ENCODE data around the gene CCDC12. TPM values are rescaled to one million over a fixed set of nuclear protein-coding genes. Genes with fewer than 3 reads are reported as not detected.

Gene CCDC12
- total RNA-seq, 1 experiment from 2014 or later: 46.5 TPM

- H3K27ac ChIP-seq (ENCODE audit: low read depth, low read length): no peak overlapping the region
- ATAC-seq (peak; percentile 29), DNase-seq (ENCODE audit: low read depth, low spot score) (no peak)
- intact Hi-C loops (cut with micrococcal nuclease): no loop called here
- H2AFZ ChIP-seq (ENCODE audit: low read depth, low read length, poor library complexity, severe bottlenecking): no peak overlapping the region
- H3K79me2 ChIP-seq (ENCODE audit: insufficient read depth, low read length): peaks cover 98% of the 10 kb centered on the region
- no peaks in the 10 kb centered on the region for H3K27me3 ChIP-seq (ENCODE audit: insufficient read depth, low read length)
- ChIA-PET POLR2A (interaction anchor here (0.7 to 1.9 kb wide), 3 partner anchors 12 to 30 kb away, joined by 3 to 5 read pairs (median 4); partner anchors contain the start of gene CCDC12), CTCF (interaction anchor here (1.3 to 1.8 kb wide), 2 partner anchors 11 to 23 kb away, joined by 4 to 7 read pairs; no protein-coding TSS in a partner anchor), RAD21 (ENCODE audit: low non-redundant PET in 1 of 2, low total read pairs in 2 of 2, uncharacterized antibody in 2 of 2, unreplicated experiment in 2 of 2) (interaction anchor here in 1 of 2 experiments (0.7 kb wide), 1 partner anchor 24 kb away, joined by 3 read pairs; no protein-coding TSS in a partner anchor)
- peaks cover 68 to 92% of the 10 kb centered on the region in 2 experiments for H3K4me1 ChIP-seq (ENCODE audit: control insufficient read depth in 1 of 2, insufficient read depth in 2 of 2, low read length in 2 of 2)
- TF ChIP-seq SIN3A (IDR thresholded peaks at IDR 0.05; ENCODE audit: low read depth) (no peak), SP1 (IDR thresholded peaks at IDR 0.05; ENCODE audit: low read depth) (no peak), TCF7L2 (IDR thresholded peaks at IDR 0.05; ENCODE audit: borderline replicate concordance, extremely low read depth, insufficient read depth, insufficient read length) (no peak), ATF3 (IDR thresholded peaks at IDR 0.05) (no peak), POLR2AphosphoS5 (IDR thresholded peaks at IDR 0.05; ENCODE audit: low read depth, low read length) (no peak), JUND (IDR thresholded peaks at IDR 0.05) (no peak)
- TF ChIP-seq, protein P1, sequence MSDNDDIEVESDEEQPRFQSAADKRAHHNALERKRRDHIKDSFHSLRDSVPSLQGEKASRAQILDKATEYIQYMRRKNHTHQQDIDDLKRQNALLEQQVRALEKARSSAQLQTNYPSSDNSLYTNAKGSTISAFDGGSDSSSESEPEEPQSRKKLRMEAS (IDR thresholded peaks at IDR 0.05): no peak
- H3K9ac ChIP-seq (ENCODE audit: low read length): peak overlapping the region; percentile 21
- H3K9me2 ChIP-seq (ENCODE audit: insufficient read depth): no peaks in the 10 kb centered on the region
- peak overlapping the region in 1 of 2 experiments; percentile 4; a peak in 1 of 4 replicates for H3K4me3 ChIP-seq (replicated peaks in 1 of 2; ENCODE audit: low read depth in 1 of 2, low read length in 2 of 2)
- peaks cover 0 to 9% of the 10 kb centered on the region in 2 experiments; a peak in 1 of 4 replicates for H3K36me3 ChIP-seq (ENCODE audit: control insufficient read depth in 1 of 2, insufficient read depth in 2 of 2, low read length in 2 of 2)
- peaks cover 37% of the 10 kb centered on the region; the same call in 1 of the 2 replicates for H4K20me1 ChIP-seq (ENCODE audit: insufficient read depth)
- peak overlapping the region; percentile 64 for H3K4me2 ChIP-seq (ENCODE audit: low read length)
- BruUV-seq (replicated peaks): no TSS peak
- H3K9me3 ChIP-seq (ENCODE audit: control insufficient read depth in 1 of 2, insufficient read depth in 1 of 2, low read depth in 1 of 2, low read length in 2 of 2): no peaks in the 10 kb centered on the region
Observed at GRCh38 chr3:46946856-46947545, 29.5 kb downstream of the CCDC12 start.

- peaks cover 34% of the 10 kb centered on the region; the same call in 1 of the 2 replicates for H4K20me1 ChIP-seq (ENCODE audit: insufficient read depth)
- peak overlapping the region; percentile 21 for H3K9ac ChIP-seq (ENCODE audit: low read length)
- H3K9me3 ChIP-seq (ENCODE audit: control insufficient read depth in 1 of 2, insufficient read depth in 1 of 2, low read depth in 1 of 2, low read length in 2 of 2): no peaks in the 10 kb centered on the region
- no TSS peak for BruUV-seq (replicated peaks)
- TF ChIP-seq POLR2AphosphoS5 (IDR thresholded peaks at IDR 0.05; ENCODE audit: low read depth, low read length) (no peak), JUND (IDR thresholded peaks at IDR 0.05) (no peak), YY1 (IDR thresholded peaks at IDR 0.05; ENCODE audit: extremely low read depth, insufficient replicate concordance, low read depth, low read length) (no peak), ZNF274 (IDR thresholded peaks at IDR 0.05; ENCODE audit: low read depth, low read length) (no peak), ELF1 (IDR thresholded peaks at IDR 0.05; ENCODE audit: borderline replicate concordance, low read depth) (no peak), EZH2 (IDR thresholded peaks at IDR 0.05) (no peak), ATF3 (IDR thresholded peaks at IDR 0.05) (no peak), CEBPB (IDR thresholded peaks at IDR 0.05; ENCODE audit: low read depth) (no peak)
- TF ChIP-seq, protein P1 (IDR thresholded peaks at IDR 0.05): no peak
- H3K4me1 ChIP-seq (ENCODE audit: control insufficient read depth in 1 of 2, insufficient read depth in 2 of 2, low read length in 2 of 2): peaks cover 68 to 89% of the 10 kb centered on the region in 2 experiments
- H2AFZ ChIP-seq (ENCODE audit: low read depth, low read length, poor library complexity, severe bottlenecking): no peak overlapping the region
- peaks cover 0 to 9% of the 10 kb centered on the region in 2 experiments; a peak in 1 of 4 replicates for H3K36me3 ChIP-seq (ENCODE audit: control insufficient read depth in 1 of 2, insufficient read depth in 2 of 2, low read length in 2 of 2)
- peak overlapping the region; percentile 64 for H3K4me2 ChIP-seq (ENCODE audit: low read length)
- ATAC-seq: peak; percentile 7; the same call in 1 of the 2 replicates
- intact Hi-C loops (cut with micrococcal nuclease): no loop called here
- no peak for DNase-seq (ENCODE audit: low read depth, low spot score)
- no peak overlapping the region for H3K27ac ChIP-seq (ENCODE audit: low read depth, low read length)
- ChIA-PET RAD21 (ENCODE audit: low non-redundant PET in 1 of 2, low total read pairs in 2 of 2, uncharacterized antibody in 2 of 2, unreplicated experiment in 2 of 2) (interaction anchor here in 1 of 2 experiments (0.7 kb wide), 1 partner anchor 23 kb away, joined by 3 read pairs; no protein-coding TSS in a partner anchor), POLR2A (no interaction called here), CTCF (interaction anchor here (1.8 kb wide), 1 partner anchor 22 kb away, joined by 4 read pairs; no protein-coding TSS in a partner anchor)
- no peaks in the 10 kb centered on the region for H3K9me2 ChIP-seq (ENCODE audit: insufficient read depth)
- H3K4me3 ChIP-seq (replicated peaks in 1 of 2; ENCODE audit: low read depth in 1 of 2, low read length in 2 of 2): no peak overlapping the region
- H3K27me3 ChIP-seq (ENCODE audit: insufficient read depth, low read length): no peaks in the 10 kb centered on the region
- H3K79me2 ChIP-seq (ENCODE audit: insufficient read depth, low read length): peaks cover 100% of the 10 kb centered on the region
Observed at GRCh38 chr3:46946416-46946815, 30.1 kb downstream of the CCDC12 start.
